GM12873 (cell line): Measurements from ENCODE around the gene PLXNA2.

Source experiments
- TF ChIP-seq, protein P1 (sequence below): IDR thresholded peaks from 2 replicates; pipeline ENCODE4 v1.5.1; 2012; ENCODE audit warnings: low read depth, mild to moderate bottlenecking, moderate library complexity, low read length, control low read depth; ENCODE audit not compliant: insufficient read depth; ENCODE audit errors: missing control alignments

The PLXNA2 gene

DNA sequence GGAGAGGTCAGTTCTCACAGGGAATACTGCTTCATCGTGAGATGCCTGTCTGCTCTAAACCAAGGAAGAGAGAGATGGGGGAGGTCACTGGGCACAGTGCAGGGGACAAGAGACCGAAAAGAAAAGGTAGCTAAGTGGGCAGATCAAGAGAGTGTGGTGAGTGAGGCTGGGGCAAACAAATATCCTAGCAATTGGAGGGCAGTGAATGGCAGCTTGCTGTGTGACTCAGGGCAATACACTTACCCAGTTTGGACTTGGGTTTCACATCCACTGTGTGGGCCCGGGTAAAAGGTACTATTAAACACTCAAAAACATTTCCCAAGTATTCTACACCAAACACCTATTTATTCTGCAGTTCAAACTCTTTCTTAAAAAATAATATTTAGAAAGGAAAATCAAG lies 10.2 kb downstream of the PLXNA2 start:
- TF ChIP-seq, protein P1, sequence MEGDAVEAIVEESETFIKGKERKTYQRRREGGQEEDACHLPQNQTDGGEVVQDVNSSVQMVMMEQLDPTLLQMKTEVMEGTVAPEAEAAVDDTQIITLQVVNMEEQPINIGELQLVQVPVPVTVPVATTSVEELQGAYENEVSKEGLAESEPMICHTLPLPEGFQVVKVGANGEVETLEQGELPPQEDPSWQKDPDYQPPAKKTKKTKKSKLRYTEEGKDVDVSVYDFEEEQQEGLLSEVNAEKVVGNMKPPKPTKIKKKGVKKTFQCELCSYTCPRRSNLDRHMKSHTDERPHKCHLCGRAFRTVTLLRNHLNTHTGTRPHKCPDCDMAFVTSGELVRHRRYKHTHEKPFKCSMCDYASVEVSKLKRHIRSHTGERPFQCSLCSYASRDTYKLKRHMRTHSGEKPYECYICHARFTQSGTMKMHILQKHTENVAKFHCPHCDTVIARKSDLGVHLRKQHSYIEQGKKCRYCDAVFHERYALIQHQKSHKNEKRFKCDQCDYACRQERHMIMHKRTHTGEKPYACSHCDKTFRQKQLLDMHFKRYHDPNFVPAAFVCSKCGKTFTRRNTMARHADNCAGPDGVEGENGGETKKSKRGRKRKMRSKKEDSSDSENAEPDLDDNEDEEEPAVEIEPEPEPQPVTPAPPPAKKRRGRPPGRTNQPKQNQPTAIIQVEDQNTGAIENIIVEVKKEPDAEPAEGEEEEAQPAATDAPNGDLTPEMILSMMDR: no peak

GRCh38 chr1:208233546-208233945 lies 10.6 kb downstream of the PLXNA2 start:
- TF ChIP-seq, protein P1: no peak

DNA sequence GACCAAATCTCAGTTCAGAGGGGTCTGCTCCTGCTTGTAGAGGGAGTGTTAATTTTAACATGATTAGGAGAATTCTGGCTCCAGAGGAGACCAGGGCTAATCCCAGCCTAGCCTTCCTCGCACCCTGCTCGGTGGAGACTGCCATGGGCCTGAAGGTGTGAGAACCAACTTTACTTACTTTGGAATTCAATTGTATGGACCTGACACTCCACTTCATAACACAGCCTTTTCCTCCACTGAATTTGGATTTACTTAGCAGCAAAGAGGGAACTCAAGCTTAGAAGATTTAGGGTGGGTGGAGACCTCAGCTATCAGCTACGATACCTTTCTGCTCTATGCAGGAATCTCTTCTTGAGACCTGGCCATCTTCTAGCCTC lies 11.5 kb downstream of the PLXNA2 start:
- TF ChIP-seq, protein P1: no peak

DNA sequence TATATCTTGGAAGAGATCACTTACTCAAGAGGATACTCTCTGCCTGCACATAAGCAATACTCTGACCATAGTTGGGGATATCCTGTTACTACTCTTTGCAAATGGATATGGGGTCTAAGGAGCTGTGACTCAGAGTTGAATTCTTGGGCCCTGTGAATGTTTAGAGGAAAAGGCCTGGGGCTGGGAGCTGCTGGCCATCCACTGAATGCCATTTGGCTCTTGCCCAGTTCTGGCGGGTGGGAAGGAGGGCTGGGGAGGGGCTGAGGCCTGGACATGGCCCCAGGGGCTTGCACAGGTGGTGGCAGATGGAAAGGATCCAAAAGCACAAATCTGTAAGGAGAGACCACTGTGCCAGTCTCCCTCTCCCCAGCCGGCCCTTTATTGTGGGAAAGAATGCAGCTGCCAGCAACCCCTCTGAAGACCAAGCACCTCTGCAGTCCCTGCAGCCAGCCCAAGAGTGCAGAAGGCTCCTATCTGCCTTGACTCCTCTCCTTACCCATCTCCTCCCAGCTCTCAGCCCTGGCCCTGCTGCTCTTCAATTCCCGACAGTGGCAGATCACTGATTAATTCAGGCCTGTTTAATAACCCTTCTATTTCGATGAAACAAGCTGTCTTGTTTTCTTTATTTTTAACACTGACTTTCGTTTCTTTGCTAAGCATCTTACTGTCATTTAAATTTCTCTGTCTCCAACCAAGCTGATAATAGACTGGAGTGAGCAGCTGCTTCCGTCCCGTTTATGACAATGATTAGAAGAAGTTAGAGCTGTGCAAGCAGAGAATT lies 12.1 kb downstream of the PLXNA2 start:
- TF ChIP-seq, protein P1: no peak

GRCh38 chr1:208230668-208231529 lies 13.3 kb downstream of the PLXNA2 start:
- TF ChIP-seq, protein P1: no peak

- TF ChIP-seq, protein P1: no peak
Measured at GRCh38 chr1:208228550-208228949, 15.6 kb downstream of the PLXNA2 start.

GRCh38 chr1:208228026-208228425 lies 16.2 kb downstream of the PLXNA2 start:
- TF ChIP-seq, protein P1: no peak
